Activated CD4-positive, alpha-beta T cell treated with anti-CD3 and anti-CD28 coated beads, Interleukin-2, amount 50 U/mL, for 16 hours (primary cell): ENCODE measurements around the gene CEP170.
A peak's percentile ranks its signal among the peaks of the same experiment; 100 is the strongest.

Source experiments
- DNase-seq: peaks from one replicate; pipeline ENCODE4 v3.0.0-alpha.2; 2020

The CEP170 gene

GRCh38 chr1:243254927-243255790, at the start of gene CEP170:
CEP170 (minus strand) TSS chr1:243255281; CDS start chr1:243225280, 30,001 bp downstream.
- peak; percentile 91 for DNase-seq

DNA sequence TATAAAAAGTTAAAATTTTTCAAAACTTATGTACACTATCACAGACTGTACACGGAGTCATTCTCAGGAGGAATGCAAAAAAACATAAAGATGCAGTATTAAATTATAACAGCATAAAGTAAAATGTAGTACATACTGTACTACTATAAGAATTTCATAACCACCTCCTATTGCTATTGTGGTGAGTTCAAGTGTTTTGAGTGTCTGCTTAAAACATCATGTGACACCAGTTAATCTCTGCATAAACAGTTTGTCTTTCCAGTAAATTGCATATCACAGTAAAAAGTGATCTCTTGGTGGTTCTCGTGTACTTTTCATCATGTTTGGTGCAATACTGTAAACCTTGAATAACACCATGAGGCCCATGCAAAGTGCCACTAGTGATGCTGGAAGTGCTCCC, 46.0 kb upstream of the CEP170 start:
- DNase-seq: no peak

DNA sequence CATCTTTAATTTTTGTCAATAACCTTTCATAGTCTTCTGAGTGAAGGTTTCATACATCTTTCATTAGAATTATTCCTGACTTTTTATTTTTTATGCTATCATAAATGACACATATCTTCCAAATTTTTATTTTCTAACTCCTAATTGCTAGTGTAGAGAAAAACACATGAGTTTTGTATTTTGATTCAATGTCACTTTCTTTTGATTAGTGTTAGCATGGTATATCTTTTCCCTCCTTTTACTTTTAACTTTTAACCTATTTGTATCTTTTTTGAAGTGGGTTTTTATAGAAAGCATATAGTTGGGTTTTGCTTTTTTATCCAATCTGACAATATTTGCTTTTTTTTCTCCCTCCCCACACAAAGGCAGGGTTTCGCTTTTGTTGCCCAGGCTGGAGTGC, 44.0 kb upstream of the CEP170 start:
- no peak for DNase-seq

DNA sequence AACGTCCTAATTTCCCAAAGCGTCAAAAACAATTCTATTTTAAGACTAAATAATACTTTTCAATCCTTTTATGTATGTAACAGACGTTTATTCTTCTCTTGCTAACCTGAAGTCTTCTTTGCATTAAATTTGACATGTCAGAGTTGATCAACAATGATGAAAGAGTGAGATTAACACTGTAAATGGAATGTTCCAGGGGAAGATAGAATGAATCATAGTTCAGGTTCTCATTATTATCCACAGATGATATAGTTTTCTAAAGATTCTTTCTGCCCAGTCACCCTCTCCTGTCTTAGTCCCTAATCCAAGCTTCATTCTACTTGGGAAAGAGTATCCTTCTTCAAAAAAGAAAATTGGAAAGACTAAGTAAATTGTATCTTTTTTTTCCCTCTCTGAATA, 39.6 kb upstream of the CEP170 start:
- no peak for DNase-seq

- DNase-seq: no peak
Observed at GRCh38 chr1:243293941-243294722, 39.1 kb upstream of the CEP170 start.

- DNase-seq: no peak
Observed at GRCh38 chr1:243292117-243292516, 37.0 kb upstream of the CEP170 start.

GRCh38 chr1:243291292-243291691, 36.2 kb upstream of the CEP170 start:
- DNase-seq: no peak

GRCh38 chr1:243288062-243288461, 33.0 kb upstream of the CEP170 start:
- DNase-seq: no peak

DNA sequence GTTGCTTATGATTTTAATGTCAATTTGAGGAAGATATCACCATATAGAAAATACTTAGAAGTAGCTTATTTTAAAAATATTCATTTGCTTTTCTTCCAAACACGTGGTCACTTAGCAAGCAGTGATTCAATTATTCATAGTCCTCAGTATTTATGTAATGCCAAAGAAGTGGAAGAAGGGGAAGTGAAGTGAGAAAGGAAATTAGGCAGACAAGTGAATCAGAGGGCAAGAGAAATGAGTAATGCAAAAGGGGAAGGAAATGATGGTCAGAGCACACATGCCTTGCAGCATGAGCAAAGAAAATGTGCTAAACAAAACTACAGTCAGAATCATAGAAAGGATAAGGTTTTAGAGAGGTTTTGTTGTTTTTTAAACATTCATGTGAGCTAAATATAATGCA, 32.6 kb upstream of the CEP170 start:
- DNase-seq: peak; percentile 76

DNA sequence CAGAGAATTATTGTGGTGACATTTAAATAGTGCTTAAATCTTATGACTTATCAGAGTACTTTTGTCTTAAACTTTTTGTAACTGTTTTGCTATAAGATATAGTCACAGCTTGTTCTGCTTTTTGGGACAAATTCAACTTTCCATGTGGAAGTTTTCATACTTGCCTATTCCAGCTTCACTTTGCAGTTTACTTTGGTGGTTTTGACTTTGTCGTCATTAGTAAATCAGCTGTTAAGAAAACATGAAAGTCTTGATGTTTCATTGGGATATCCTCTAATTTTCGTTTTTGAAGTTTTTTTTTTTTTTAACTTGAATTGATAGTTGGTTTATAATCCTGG, 32.0 kb upstream of the CEP170 start:
- no peak for DNase-seq

GRCh38 chr1:243286409-243287122, 31.5 kb upstream of the CEP170 start:
- DNase-seq: peak; percentile 14

DNA sequence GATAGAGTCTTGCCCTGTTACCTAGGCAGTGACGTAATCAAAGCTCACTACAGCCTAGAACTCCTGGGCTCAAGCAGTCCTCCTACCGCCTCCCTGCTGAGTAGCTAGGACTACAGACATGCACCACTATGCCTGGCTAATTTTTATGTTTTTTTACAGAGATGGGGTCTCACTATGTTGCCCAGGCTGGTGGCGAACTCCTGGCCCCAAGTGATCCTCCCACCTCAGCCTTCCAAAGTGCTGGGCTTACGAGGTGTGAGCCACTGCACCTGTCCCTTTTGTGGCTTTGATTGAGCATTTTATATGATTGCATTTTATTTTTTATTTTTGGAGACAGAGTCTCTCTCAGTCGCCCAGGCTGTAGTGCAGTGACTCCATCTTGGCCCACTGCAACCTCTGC, 26.6 kb upstream of the CEP170 start:
- no peak for DNase-seq

DNA sequence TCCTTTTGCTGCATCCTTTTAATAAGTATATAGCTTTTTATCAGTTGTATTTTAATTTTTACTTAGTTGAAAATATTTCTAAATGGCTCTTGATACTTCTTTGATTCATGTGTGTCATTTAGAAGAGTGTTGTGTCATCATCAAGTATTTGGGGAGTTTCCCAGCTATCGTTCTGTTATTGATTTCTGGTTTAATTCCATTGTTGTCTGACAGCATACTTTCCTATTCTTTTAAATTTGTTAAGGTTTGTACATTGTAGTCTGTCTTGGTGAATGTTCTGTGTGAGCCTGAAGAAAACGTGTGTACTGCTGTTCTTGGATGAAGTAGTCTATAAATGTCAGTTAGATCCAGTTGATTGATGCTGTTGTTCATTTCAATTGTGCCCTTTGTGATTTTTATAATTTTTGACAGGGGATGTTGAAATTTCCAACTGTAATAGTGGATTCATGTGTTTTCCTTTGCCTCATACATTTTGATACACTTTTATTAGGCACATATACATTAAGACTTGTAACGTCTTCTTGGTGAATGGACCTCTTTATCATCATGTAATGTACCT, 25.6 kb upstream of the CEP170 start:
- no peak for DNase-seq

DNA sequence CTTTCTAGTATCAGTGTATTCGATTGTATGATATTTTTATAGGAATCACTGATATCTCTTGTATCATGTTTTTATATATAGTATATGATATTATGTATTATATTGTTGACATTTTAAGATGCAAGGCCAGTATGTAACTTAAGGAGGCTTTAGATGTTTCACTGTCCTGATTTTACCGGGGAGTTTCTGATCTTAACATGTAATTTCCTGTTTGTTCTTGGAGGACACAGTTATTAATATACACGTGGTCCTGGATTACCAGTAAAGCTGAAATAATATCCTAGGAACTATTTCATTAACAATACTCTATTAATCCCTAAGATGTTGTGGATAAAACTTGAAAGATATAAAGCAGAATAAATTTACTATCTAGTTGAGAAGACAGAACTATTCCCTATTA, 20.2 kb upstream of the CEP170 start:
- DNase-seq: no peak

DNA sequence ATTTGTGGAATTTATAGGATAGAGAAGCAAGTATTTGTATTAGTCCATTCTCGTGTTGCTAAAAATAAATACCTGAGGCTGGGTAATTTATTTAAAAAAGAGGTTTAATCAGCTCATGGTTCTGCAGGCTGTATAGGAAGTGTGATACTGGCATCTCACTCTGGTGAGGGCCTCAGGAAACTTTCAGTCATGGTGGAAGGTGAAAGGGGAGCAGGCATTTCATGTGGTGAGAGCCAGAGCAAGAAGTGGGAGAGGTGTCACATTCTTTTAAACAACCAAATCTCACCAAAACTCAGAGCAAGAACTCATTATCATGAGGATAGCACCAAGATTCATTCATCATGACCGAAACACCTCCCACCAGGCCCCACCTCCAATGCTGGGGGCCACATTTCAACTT, 18.9 kb upstream of the CEP170 start:
- no peak for DNase-seq

DNA sequence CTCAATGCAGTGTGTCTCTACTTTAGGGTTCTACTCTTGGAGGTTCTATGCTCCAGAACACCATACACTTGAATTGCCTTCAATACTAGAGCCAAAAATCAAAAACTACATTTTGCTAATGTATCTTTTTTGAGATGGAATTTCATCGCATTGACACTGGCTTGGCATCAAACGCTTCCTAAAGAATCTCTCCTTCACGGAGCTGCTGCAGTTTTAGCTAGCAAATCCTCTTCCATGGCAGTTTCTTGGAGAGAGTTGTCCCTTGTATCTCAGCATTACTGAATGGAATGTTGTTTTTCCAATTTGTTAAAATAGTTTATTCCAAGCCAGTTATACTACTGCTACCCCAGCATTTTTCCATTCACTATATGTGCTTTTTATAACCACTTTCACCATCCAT, 18.4 kb upstream of the CEP170 start:
- no peak for DNase-seq

- DNase-seq: no peak
Observed at GRCh38 chr1:243272401-243272800, 17.3 kb upstream of the CEP170 start.

GRCh38 chr1:243271996-243272395, 16.9 kb upstream of the CEP170 start:
- DNase-seq: no peak

GRCh38 chr1:243270097-243270864, 15.2 kb upstream of the CEP170 start:
- DNase-seq: no peak

DNA sequence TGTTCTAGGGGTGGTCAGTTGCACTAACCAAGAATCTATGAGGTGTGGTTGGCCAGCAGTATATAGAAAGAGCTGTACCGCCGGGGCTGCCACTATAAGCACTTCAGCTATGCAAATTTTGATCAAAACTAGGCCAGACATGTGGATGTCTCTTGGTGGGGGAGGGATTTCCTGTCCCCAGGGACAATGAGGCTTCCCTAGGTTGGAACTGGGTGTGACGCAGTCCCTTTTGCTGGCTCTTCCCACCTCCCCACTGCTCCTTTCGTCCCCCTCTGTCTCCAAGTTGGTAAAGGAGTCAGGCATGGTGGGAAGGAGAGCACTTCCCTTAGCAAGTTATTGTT, 14.3 kb upstream of the CEP170 start:
- no peak for DNase-seq

GRCh38 chr1:243268751-243269460, 13.8 kb upstream of the CEP170 start:
- DNase-seq: no peak
